HG03342 (cell line): ENCODE measurements around the gene URGCP.

Source experiments
- ATAC-seq: cut with Tn5 transposase; IDR thresholded peaks from one replicate; pipeline ENCODE4 v1.9.1; 2021; ENCODE audit warnings: mild to moderate bottlenecking, moderate library complexity; ENCODE audit not compliant: unreplicated experiment

URGCP gene

GRCh38 chr7:43906331-43907010, at the start of gene URGCP:
Gene URGCP, minus strand, starts transcription at chr7:43906596. Its CDS starts 21 bp downstream, at chr7:43906575.
- ATAC-seq: peak; percentile 74

GRCh38 chr7:43956027-43956426, 49.6 kb upstream of the URGCP start:
- no peak for ATAC-seq

GRCh38 chr7:43954524-43955228, 48.3 kb upstream of the URGCP start:
- peak; percentile 78 for ATAC-seq

GRCh38 chr7:43953071-43953470, 46.7 kb upstream of the URGCP start:
- no peak for ATAC-seq

GRCh38 chr7:43952028-43952427, 45.6 kb upstream of the URGCP start:
- ATAC-seq: no peak

- ATAC-seq: peak; percentile 49
Measured at GRCh38 chr7:43944286-43944685, 37.9 kb upstream of the URGCP start.

- no peak for ATAC-seq
Measured at GRCh38 chr7:43943417-43944187, 37.2 kb upstream of the URGCP start.

- no peak for ATAC-seq
Measured at GRCh38 chr7:43942997-43943396, 36.6 kb upstream of the URGCP start.

GRCh38 chr7:43942250-43942649, 35.9 kb upstream of the URGCP start:
- no peak for ATAC-seq

- ATAC-seq: no peak
Measured at GRCh38 chr7:43938892-43939482, 32.6 kb upstream of the URGCP start.

GRCh38 chr7:43937444-43937843, 31.0 kb upstream of the URGCP start:
- ATAC-seq: no peak

GRCh38 chr7:43933902-43934560, 27.6 kb upstream of the URGCP start:
- ATAC-seq: no peak

- no peak for ATAC-seq
Measured at GRCh38 chr7:43931346-43931745, 24.9 kb upstream of the URGCP start.

GRCh38 chr7:43929529-43930457, 23.4 kb upstream of the URGCP start:
- no peak for ATAC-seq

GRCh38 chr7:43927810-43928209, 21.4 kb upstream of the URGCP start:
- no peak for ATAC-seq

- peak; percentile 6 for ATAC-seq
Measured at GRCh38 chr7:43926798-43927123, 20.4 kb upstream of the URGCP start.

- ATAC-seq: peak; percentile 89
Measured at GRCh38 chr7:43925984-43926797, 19.8 kb upstream of the URGCP start, which contains the start of gene UBE2D4. Gene UBE2D4, plus strand, starts transcription at chr7:43926436. Its CDS starts 97 bp downstream, at chr7:43926533.

- ATAC-seq: no peak
Measured at GRCh38 chr7:43922726-43923125, 16.3 kb upstream of the URGCP start.

- no peak for ATAC-seq
Measured at GRCh38 chr7:43921423-43921822, 15.0 kb upstream of the URGCP start.
